Omental fat pad (tissue), 4 donors: Measurements from ENCODE around the gene EEF1AKMT3. TPM values are rescaled to one million over a fixed set of nuclear protein-coding genes. Genes with fewer than 3 reads are reported as not detected.

Experiments
- ATAC-seq: fragments of 150-250 bp; one replicate; pipeline ENCODE4 v1.9.1; 2016; ENCODE audit warnings: mild to moderate bottlenecking, moderate library complexity; ENCODE audit not compliant: low FRiP score
- DNase-seq: peaks from one replicate; pipeline ENCODE4 v3.0.0-alpha.2; 2019; ENCODE audit warnings: low spot score
- total RNA-seq, 4 donors: library from RNA; depleted of rRNA; stranded (reverse); fragments of >200 nt; gene quantifications; one replicate each; pipeline ENCODE4 v1.1.0, GENCODE V29; 2016
- TF ChIP-seq, protein P1 (sequence below), 3 donors: fragments of 450-650 bp; IDR thresholded peaks; one replicate each; pipeline ENCODE4 v1.5.1; 2016 to 2017; ENCODE audit warnings: antibody characterized with exemption in 3 of 3, mild to moderate bottlenecking in 3 of 3, moderate library complexity in 2 of 3

EEF1AKMT3 gene
- total RNA-seq, 4 donors from 2014 or later: 6.1 to 10.9 (median 9.3) TPM

GRCh38 chr12:57776247-57776587 is 3.8 kb downstream of the EEF1AKMT3 start:
- no peak for DNase-seq
- no peak for ATAC-seq
- TF ChIP-seq, protein P1, sequence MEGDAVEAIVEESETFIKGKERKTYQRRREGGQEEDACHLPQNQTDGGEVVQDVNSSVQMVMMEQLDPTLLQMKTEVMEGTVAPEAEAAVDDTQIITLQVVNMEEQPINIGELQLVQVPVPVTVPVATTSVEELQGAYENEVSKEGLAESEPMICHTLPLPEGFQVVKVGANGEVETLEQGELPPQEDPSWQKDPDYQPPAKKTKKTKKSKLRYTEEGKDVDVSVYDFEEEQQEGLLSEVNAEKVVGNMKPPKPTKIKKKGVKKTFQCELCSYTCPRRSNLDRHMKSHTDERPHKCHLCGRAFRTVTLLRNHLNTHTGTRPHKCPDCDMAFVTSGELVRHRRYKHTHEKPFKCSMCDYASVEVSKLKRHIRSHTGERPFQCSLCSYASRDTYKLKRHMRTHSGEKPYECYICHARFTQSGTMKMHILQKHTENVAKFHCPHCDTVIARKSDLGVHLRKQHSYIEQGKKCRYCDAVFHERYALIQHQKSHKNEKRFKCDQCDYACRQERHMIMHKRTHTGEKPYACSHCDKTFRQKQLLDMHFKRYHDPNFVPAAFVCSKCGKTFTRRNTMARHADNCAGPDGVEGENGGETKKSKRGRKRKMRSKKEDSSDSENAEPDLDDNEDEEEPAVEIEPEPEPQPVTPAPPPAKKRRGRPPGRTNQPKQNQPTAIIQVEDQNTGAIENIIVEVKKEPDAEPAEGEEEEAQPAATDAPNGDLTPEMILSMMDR (IDR thresholded peaks at IDR 0.05): no peak

DNA sequence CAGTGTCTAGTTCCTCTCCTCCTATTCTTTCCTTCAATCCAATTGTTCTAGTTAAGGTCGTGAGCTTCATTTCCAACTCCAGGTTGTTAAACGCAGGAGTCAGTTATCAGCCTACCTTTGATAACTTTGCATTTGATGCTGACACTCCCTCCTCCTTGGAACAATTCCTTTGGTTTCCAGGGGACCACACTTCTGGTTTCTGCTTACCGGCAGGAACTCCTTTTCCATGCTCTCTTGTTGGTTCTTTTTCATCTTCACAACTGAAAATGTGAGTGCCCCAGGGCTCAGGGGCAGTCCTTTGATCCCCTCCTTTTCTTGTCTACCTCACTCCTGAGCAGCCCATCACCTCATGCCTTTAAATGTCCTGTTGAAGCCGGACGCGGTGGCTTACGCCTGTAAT is 5.0 kb downstream of the EEF1AKMT3 start:
- TF ChIP-seq, protein P1 (IDR thresholded peaks at IDR 0.05): no peak
- DNase-seq: no peak
- ATAC-seq: no peak

- TF ChIP-seq, protein P1 (IDR thresholded peaks at IDR 0.05): no peak
- DNase-seq (no peak), ATAC-seq (no peak)
Observed at GRCh38 chr12:57777911-57778310, 5.5 kb downstream of the EEF1AKMT3 start.

DNA sequence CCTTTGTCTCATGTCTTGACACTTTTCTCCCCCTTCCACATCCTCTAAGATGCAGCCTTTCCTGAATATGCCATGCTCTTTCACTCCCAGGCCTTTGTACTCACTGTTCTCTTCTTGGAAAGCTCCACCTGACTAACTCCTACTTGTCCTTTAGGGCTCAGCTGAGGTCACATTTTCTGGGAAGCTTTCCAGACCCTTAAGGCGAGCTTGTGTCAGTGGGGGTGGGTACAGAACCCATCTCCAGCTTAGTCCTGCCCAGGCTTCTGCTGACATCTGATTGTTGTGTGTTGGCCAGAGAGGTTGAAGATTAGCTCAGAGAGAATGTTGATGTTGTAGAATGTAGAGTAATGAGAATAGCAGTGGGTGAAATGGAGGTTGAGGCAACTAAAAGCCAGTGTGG is 7.3 kb downstream of the EEF1AKMT3 start:
- DNase-seq: no peak
- TF ChIP-seq, protein P1 (IDR thresholded peaks at IDR 0.05): no peak
- ATAC-seq: no peak

DNA sequence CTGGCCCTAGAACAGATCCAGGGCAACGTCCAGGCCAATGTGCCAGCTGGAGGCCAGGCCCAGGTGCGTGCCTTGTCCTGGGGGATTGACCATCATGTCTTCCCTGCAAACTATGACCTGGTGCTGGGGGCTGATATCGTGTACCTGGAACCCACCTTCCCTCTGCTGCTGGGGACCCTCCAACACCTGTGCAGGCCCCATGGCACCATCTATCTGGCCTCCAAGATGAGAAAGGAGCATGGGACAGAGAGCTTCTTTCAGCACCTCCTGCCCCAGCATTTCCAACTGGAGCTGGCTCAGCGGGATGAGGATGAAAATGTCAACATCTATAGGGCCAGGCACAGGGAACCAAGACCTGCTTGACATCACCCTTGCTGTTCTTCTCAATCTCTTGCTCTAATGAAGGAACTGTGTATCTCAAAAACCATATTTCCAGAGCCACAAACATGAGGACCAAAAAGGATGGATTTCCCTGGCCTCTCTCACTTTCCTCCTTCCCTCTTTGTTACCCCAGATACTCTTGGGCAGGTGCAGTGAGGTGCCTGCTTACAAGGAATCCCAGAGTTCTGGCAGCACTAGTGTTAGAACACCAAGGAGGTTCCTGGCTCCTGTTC is 8.0 kb downstream of the EEF1AKMT3 start:
- TF ChIP-seq, protein P1 (IDR thresholded peaks at IDR 0.05): no peak
- ATAC-seq (no peak), DNase-seq (no peak)

DNA sequence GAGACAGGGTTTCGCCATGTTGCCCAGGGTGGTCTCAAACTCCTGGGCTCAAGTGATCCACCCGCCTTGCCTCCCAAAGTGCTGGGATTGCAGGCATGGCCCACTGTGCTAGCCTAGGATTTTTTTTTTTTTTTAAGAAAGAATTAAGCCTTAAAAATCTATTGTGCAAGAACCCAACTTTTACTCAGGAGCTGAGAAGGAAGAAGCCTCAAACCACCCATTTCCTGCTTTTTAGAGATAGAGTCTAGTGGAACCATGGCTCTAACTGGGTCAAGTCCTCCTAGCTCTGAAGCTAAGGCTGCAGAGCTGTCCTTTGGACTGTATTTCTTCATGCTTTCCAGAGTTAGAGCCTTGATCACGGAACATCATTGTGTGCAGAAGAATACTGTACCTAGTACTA is 8.8 kb downstream of the EEF1AKMT3 start:
- DNase-seq (no peak), ATAC-seq (no peak)
- TF ChIP-seq, protein P1 (IDR thresholded peaks at IDR 0.05): no peak

DNA sequence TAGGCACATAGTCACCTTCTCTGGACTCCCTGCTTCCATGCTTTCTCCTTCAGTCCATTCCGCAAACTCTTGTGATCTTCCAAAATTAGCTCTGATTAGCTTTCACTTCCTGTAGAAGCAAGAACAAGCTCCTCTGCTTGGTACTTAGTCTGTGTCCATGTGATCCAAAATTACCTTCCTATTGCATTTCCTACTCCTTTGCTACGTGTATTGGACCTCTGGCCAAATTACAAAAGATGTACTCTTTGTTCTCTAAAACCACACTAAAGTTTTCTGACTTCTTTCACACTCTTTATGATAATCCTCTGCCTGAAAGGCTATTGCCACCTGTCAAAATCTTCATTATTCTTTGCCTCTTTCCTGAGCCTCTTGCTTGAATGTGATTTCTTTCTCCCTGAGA is 9.4 kb downstream of the EEF1AKMT3 start:
- ATAC-seq (no peak), DNase-seq (no peak)
- TF ChIP-seq, protein P1 (IDR thresholded peaks at IDR 0.05): no peak
